GM12874 (cell line): ENCODE results near the gene AK6.

Source experiments
- CTCF ChIP-seq: IDR thresholded peaks from 2 replicates; pipeline ENCODE4 v1.5.1; 2011; ENCODE audit warnings: low read depth, mild to moderate bottlenecking, control low read depth, low read length, moderate library complexity; ENCODE audit not compliant: insufficient read depth

Gene AK6

GRCh38 chr5:69360442-69360841 lies 8.9 kb downstream of the AK6 start:
- TF ChIP-seq CTCF, result no peak

- TF ChIP-seq CTCF, result no peak
These were observed 9.6 kb downstream of the AK6 start for GRCh38 chr5:69359699-69360098.

- no peak for TF ChIP-seq CTCF
These were observed 18.7 kb downstream of the AK6 start for GRCh38 chr5:69350664-69351063.

GRCh38 chr5:69343083-69343482 lies 26.2 kb downstream of the AK6 start:
- no peak for TF ChIP-seq CTCF

DNA sequence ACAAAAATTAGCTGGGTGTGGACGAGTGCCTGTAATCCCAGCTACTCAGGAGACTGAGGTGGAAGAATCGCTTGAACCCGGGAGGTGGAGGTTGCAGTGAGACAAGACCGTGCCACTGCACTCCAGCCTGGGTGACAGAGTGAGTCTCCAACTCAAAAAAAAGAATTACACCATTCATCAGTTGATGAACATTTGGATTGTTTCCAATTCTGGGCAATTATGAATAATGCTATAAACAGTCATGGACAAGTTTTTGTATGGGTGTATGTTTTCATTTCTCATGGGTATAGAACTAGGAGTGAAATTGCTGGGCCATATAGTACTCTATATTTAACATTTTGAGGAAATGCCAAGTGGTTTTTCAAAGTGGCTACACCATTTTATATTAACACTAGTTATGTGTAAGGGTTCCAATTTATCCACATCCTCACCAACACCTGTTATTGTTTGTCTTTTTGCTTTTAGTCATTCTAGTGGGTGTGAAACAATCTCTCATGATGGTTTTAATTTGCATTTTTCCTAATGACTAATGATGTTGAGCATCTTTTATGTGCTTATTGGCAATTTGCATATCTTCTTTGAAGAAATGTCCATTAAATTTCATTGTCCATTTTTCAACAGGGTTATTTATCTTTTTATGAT lies 27.7 kb downstream of the AK6 start:
- no peak for TF ChIP-seq CTCF

- no peak for TF ChIP-seq CTCF
These were observed 33.9 kb downstream of the AK6 start for GRCh38 chr5:69335341-69335935.

DNA sequence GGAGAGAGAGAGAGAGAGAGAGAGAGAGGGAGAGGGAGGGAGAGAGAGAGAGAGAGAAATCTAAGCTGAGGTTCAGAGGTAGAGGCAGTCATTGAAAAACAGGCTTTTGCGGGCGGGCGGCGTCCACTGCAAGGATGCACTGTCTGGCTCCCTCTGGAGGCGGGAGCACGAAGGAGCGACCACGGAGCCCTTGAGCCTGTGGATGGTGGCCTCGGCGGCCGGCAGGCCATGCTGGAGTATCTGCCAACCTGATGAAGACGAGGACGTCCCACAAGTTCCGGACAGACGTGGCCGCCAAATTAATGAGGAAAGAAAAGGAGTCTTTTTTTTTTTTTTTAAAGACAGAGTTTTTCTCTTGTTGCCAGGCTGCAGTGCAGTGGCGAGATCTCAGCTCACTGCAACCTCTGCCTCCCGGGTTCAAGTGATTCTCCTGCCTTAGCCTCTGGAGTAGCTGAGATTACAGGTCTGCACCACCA lies 34.5 kb downstream of the AK6 start:
- peak; percentile 89 for TF ChIP-seq CTCF
